Stimulated activated CD8-positive, alpha-beta memory T cell treated with anti-CD3 and anti-CD28 coated beads, Interleukin-4, amount 100 ng/mL, for 4 hours (primary cell): ENCODE measurements around the gene PTBP3.
"Not testable (repeated sequence)": the region's sequence is repeated elsewhere in the genome, so short reads cannot be mapped to it uniquely, and the experiment has no call there.

ENCODE experiments used
- DNase-seq, 2 donors: peaks; one replicate each; pipeline ENCODE4 v3.0.0-alpha.2; 2020; ENCODE audit warnings: low read depth in 2 of 2, low spot score in 1 of 2

Gene PTBP3, protein sequence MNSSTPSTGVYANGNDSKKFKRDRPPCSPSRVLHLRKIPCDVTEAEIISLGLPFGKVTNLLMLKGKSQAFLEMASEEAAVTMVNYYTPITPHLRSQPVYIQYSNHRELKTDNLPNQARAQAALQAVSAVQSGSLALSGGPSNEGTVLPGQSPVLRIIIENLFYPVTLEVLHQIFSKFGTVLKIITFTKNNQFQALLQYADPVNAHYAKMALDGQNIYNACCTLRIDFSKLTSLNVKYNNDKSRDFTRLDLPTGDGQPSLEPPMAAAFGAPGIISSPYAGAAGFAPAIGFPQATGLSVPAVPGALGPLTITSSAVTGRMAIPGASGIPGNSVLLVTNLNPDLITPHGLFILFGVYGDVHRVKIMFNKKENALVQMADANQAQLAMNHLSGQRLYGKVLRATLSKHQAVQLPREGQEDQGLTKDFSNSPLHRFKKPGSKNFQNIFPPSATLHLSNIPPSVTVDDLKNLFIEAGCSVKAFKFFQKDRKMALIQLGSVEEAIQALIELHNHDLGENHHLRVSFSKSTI

DNA sequence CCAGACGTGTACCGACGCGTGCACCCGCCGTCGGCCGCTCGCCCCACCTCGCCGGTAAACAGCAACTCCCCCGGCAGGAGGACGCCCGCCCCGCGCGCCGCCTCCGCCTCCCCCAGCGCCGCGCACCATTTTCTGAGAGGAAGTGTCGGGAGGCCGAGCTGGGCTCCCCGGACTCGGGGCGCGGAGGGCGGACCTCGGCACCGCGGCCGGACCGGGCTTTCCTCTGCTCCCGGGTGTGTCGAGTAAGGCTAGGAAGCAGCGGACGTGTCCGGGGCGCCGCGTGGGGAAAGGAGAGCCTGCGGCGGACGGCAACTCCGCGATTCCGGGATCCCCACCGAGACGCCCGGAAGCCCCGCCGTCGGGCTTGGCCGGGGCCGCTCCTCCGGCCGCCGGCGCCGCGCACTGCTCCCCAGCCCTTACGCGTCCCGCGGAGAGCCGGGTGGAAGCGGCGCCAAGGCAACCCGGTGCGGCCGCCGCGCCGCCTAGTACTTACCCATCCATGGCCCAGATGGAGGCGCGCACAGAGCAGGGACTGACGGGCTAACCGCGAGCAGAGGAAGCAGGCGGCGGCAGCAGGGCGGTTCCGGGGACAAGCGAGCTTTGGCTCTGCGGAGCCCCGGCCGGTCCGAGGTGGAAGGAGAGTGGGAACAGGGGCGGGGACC lies at the start of gene PTBP3:
PTBP3 (minus strand) TSS at position 643 of the 662 bp plus-strand sequence. CDS start 35,754 bp downstream, outside the sequence.
- peak; percentile 42 to 63 for DNase-seq

DNA sequence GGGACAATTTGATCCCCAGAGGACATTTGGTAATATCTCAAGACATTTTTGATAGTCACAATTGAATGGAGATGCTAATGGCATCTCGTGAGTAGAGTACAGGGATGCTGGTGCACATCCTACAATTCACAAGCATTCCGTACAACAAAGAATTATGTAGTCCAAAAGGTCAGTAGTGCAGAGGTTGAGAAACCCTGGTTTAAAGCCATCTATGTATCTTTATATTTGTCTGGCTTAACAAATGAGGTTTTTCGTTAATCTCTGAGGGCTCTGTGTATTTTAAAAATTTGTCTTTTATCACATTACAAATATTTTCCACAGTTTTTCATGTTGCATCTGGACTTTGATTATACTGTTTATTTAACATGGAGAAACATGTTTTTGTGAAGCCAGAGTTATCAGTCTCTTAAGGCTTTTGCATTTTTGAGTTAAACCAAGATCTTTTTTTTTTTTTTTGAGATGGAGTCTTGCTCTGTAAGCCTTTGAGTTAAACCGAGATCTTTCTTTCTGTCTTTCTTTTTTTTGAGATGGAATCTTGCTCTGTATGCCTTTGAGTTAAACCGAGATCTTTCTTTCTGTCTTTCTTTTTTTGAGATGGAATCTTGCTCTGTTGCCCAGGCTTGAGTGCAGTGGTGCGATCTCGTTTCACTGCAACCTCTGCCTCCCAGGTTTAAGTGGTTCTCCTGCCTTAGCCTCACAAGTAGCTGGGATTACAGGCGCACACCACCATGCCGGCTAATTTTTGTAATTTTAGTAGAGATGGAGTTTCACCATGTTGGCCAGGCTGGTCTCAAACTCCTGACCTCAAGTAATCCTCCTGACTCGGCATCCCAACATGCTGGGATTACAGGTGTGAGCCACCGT lies 49.3 kb upstream of the PTBP3 start:
- DNase-seq, result no peak

DNA sequence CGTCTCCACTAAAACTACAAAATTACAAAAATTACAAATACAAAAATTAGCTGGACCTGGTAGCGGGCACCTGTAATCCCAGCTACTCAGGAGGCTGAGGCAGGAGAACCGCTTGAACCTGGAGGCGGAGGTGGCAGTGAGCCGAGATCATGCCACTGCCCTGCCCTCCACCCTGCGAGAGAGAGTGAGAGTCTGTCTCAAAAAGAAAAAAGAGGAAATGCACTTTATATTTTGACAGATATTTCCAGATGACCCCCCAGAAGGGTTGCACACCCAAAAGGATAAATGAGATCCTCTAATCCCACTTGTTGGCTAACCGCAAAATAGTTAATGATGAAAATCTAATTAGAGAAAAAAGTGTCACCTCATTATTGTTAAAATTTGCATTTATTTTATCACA lies 48.6 kb upstream of the PTBP3 start:
- DNase-seq, result no peak

DNA sequence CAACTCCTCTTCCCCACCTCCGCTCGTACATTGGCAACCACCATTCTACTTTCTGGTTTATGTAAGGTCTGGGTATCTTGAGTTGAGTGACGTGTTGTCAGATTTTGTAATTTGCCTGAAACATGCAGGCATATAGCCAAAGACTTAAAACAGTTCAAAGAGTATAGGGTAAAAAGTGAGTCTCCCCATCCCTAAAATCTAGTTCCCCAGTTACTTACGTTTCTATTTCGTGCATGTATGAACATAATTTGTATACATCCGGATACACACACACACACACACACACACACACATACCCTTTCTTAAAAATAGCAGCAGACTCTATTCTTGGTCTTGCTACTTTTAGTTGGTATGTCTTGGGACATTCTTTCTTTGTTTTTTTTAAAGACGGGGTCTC lies 47.4 kb upstream of the PTBP3 start:
- DNase-seq, result no peak

DNA sequence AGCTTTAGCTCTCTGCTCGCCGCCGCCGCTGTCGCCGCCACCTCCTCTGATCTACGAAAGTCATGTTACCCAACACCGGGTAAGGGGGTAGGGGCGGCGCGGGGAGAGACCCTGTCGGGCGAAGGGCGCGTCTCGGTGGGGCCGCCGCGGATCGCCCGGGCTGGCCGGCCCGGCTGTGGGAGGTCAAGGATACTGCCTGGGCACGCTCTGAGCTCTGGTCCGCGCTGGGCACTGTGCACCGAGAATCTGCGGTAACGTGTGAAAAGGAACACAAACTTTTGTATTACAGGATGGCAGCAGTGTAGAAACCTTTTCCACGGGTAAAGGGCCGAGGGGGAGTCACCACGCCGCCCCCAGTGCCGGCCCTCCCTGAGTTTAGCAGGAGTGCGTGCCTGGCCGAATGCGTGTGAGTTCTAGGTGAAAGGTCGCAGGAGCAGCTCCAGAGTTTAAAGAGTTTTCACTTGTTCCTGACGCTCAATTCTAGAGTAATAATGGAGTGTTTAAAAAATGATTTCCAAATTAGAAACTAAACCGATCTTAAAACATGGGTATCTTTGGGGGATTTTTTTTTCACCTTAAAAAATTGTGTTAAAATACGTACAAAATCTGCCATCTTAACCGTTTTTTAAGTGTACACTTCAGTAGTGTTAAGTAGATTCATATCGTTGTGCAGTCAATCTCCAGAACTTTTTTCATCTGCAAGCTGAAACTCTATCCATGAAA lies 46.8 kb upstream of the PTBP3 start, which contains the start of gene HSDL2:
HSDL2 (plus strand) TSS at position 7 of the 723 bp plus-strand sequence; CDS start at position 63, 56 bp downstream.
- peak in 1 of 2 donors; percentile 3 for DNase-seq

DNA sequence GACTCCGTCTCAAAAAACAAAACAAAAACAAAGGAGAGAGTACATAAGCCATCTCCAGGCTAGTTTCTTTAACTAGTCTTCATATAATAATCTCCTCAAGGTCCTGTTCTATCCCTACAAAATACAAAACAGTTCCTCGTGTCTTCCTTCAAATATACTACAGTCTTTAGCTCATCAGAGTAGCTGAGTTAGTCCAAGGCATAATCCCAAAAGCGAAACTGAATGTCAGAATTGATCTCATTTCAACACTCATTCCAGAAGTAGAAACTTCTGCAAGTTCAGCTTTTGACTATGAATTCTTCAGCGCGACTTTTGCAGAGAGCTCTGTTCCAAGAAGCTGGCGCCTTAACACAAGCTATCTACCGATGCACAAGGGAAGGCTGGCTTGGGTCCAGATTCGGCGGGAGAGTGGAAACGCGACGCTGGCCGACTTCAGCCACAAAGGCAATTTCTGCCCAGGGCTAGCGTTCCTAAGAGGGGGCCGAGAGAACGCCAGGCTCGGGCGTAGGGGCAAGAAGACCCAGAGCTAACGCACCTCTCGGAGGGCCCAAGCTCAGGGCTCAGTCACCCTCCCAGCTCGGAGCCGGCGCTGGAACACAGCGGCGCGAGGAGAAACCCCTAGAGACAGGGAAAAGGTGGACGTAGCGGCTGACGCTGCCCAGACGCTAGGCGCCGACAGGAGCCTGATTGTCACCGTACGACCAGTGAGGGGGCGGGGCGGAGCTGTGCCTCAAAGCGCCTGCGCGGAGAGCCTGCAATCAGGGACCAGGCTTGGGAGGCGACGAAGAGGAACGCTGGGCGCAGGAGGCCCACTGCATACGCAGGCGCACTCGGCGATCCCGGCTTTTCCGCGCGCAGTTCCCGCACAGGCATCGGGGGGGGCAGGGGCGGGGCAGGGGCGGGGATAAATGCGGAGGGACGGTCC lies 46.0 kb upstream of the PTBP3 start:
- peak; percentile 95 to 97 for DNase-seq

DNA sequence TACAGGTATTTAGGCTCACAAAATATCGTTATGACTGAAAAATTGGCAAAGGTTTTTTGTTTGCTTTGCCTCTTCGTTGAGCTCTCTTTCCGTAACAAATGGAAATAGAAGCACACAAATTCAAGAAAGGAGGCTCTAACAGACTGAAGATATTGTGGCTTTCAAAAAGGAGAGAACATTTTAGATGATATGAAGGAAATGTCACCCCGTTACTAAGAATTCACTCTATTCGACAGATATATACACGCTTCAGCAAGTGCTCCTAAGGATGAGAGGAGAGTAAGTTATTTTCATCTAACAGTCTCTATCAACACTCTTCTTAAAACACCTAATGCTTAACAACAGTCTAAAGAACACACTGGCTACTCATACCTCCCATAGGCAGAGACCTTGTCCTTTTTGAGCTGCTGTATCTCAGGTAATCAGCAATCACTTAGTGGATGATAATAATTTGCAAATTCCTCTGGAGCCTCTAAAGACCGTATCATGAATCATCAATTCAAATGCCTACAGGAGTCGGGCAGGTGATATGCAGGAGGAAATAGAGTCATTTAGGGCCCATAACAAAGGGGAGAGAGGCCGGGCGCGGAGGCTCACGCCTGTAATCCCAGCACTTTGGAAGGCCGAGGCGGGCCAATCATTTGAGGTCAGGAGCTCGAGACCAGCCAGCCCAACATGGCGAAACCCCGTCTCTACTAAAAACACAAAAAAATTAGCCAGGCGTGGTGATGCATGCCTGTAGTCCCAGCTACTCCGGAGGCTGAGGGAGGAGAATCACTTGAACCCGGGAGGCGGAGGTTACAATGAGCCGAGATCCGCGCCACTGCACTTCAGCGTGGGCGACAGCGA lies 45.1 kb upstream of the PTBP3 start:
- no peak for DNase-seq

DNA sequence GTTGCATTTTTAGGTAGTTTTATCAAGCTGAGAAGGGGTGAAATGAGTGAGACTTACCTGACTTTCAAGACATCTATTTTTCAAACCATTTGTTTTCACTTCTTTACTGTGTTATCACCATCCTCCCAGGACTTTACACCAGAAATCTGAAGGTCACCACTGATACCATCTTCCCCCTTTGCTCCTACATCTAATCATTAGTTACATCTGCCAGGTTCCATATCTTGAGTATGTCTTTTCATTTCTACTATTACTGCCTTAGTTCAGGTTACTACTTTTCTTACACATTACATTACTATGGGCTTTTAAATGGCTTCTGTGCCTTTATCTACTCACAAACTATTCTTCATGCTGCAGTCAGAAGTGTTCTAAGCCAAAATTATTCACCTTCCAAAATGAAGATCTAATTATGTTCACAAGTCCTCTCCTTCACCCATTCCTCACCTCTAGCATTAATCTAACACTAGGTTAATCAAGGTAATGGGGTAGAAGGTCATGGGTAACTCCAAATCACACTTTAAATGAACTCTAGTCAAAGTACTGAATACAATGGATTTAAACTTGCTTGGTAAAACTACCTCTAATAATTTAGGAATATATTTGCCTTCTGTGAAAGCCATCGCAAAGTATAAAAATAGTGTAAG lies 44.4 kb upstream of the PTBP3 start:
- no peak for DNase-seq

DNA sequence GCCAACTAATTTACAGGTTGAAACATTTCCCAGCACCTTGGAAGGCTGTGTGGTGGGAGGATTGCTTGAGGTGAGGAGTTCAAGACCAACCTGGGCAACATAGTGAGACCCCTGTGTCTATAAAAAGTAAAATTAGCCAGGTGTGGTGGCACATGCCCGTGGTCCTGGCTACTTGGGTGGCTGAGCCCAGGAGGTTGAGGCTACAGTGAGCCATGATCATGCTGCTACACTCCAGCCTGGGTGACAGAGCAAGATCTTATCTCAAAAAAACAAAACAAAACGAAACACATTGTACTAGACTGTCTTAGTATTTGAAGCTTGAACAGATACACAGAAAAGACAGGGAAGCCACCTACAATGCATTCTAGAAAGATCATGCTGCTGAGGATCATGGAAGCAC lies 43.7 kb upstream of the PTBP3 start:
- DNase-seq, result no peak

DNA sequence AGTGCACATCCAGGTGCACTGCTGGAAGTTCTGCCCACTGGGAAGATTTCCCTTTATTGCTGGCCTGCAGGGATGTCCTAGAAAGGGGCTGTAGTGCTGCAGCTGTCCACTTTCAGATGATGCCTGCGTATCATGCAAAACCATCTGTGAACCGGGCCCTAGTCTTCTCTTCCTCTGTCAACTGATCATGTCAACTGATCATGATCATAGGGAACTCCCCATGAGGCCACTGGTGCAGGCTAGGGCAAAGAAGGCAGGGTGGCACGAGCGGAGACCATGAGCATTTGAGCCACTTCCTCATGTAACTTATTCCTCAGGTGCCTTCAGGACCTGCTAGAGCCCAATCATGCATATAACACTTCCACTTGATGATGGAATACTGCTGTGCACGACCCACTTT lies 41.9 kb upstream of the PTBP3 start:
- DNase-seq, result no peak

DNA sequence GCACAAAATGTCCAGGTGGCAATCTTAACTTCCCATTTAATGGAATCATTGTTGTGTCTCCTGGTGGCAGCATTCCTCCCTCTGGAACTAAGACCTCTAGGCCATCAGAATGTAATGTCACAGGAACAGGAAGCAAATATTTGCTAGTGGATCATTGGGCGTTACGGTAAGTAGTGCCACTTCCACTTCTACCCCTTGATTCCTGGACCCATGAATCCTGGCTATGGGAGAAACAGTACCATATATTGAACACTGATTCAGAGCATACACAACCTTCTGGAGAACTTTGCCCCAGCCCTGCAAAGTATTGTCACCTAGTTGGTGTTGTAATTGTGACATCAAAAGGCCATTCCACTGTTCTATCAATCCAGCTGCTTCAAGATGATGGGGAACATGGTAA lies 40.8 kb upstream of the PTBP3 start:
- DNase-seq, result not testable (repeated sequence)

DNA sequence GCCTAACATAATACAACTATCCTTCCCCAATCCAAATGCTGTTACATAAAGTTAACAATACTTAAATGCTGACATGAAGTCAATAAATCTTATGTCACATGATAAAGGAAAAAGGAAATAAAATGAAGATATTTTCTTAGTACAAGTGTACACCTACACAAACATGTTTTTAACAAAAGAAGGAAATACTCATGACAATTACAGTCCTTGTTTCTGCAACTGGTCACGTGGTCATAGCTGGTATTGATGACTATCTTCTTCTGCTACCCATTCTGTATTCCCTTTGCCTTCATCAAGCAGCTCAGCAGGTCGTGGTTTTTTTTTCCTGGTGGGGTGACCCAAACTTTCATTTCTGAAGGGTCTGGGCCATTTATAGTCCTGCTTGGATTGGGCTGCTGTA lies 40.2 kb upstream of the PTBP3 start:
- DNase-seq, result not testable (repeated sequence)

DNA sequence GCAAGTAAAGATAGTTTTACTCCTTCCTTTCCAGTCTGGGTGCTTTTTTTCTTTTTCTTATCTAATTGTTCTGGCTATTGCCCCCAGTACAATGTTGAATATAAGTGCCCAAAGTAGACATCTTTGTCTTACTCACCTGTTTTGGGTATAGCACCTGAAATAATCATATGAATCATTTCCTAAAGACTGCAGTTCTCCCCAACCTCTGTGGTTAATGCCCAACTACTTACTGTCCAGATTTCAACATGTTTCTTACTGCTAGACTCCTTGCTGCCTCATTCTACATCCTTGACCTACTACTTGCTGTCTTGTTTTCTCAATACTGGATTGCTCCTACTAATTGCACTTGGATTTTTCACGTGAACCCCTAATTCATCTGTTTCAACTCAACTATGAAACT lies 37.6 kb upstream of the PTBP3 start:
- no peak for DNase-seq

DNA sequence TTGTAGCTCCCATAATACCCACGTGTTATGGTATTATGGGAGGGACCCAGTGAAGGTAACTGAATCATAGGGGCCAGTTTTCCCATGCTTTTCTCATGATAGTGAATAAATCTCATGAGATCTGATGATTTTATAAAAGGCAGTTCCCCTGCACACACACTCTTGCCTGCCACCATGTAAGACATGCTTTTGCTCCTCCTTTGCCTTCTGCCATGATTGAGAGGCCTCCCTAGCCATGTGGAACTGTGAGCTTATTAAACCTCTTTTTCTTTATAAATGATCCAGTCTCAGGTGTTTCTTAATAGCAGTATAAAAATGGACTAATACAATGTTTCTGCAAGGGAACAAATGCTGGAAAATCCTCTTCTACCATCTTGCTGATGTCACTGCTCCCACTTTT lies 36.4 kb upstream of the PTBP3 start:
- no peak for DNase-seq

DNA sequence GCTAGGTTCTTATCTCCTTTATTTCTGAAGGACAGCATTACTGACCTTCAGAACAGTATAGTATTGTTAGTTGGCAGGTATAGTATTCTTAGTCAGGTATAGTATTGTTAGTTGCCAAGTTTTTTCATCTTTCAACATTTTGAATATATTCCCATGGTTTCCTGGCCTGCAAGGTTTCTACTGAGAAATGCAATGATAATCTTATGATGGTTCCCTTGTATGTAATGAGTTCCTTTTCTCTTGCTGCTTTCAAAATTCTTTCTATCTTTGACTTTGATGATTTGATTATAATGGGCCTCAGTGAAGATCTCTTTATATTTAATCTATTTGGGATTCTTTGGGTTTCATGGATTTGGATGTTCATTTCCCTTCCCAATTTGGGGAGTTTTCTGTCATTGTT lies 34.0 kb upstream of the PTBP3 start:
- DNase-seq, result no peak

DNA sequence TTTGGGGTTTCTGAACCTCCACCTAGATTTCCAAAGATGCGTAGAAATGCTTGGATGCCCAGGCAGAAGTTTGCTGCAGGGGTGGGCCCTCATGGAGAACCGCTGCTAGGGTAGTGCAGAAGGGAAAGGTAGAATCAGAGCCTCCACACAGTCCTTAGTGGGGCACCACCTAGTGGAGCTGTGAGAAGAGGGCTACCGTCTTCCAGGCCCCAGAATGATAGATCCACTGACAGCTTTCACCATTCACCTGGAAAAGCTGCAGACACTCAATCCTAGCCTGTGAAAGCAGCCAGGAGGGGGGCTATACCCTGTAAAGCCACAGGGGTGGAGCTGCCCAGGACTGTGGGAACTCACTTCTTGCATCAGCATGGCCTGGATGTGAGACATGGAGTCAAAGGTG lies 33.2 kb upstream of the PTBP3 start:
- no peak for DNase-seq

DNA sequence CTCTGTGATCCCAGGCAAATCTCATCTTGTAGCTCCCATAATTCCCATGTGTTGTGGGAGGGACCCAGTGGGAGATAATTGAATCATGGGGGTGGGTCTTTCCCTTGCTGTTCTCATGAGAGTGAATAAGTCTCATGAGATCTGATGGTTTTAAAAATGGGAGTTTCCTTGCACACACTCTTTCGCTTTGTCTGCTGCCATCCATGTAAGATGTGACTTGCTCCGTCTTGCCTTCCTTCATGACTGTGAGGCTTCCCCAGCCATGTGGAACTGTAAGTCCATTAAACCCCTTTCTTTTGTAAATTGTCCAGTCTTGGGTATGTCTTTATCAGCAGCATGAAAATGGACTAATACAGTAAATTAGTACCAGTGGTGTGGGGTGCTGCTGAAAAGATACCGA lies 31.8 kb upstream of the PTBP3 start:
- not testable (repeated sequence) for DNase-seq

DNA sequence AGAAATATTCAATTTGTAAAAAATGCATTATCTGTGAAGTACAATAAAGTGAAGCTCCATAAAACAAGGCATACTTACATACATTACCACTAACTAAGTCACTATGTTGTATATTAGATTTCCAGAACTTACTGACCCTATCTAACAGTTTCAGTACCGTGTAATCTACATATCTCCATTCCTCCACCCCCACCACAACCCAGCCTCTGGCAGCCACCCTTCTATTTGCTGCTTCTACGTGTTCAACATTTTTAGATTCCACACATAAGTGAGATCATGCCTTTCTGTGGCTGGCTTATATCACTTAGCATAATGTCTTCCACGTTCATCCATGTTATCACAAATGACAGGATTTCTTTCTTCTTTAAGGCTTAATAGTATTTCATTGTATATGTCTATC lies 31.3 kb upstream of the PTBP3 start:
- DNase-seq, result no peak
